Measurements from ENCODE around the gene MRPL55.

MRPL55 gene

DNA sequence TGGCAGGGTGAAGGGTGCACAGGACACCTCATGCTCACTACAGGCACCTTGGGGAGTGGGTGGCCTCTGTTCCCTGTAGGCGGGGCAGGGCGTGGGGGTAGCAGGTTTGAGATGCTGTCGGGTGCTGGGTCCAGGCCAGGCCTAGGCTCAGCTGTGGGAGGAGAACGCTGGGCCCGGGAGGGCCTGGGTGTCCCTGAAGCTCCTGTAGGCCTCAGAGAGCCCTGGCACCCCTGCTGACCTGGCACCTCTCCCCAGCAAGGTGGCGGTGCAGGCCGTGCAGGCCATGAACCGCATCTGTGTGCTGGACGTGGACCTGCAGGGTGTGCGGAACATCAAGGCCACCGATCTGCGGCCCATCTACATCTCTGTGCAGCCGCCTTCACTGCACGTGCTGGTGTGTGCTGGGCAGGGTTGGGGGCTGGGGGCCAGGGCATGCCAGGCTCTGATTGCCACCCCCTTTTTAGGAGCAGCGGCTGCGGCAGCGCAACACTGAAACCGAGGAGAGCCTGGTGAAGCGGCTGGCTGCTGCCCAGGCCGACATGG lies 38.1 kb upstream of the MRPL55 start:
- no peak for DNase-seq

DNA sequence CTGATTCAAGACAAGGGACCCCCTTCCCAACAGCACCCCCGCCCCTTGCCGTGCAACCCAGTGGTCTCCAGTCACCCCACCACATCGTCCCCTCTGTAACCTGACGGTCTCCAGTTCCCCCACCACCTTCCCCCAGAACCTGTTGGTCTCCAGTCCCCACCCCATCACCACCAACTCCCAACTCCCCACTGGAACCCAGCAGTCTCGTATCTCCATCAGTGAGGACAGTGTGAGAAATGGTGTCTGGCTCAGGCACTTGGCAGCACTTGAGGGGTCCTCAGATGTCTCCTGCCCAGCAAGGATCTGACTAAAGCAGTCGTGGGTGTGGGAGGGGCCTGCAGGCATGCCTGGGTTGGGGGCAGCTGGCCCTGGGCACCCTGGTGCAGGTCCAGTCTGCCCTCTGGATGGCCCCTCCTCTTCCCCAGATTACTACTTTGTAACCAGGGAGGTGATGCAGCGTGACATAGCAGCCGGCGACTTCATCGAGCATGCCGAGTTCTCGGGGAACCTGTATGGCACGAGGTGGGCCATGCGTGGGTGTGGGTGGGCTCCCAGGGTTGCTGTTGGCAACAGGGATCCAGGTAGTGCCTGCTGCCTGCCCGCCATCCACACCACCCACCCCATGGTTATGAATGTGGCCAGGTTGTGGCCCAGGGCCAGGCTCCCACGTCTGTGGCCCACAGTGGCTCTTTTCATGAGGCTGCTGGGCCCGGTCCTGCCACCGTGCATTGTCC lies 37.5 kb upstream of the MRPL55 start:
- no peak for DNase-seq

DNA sequence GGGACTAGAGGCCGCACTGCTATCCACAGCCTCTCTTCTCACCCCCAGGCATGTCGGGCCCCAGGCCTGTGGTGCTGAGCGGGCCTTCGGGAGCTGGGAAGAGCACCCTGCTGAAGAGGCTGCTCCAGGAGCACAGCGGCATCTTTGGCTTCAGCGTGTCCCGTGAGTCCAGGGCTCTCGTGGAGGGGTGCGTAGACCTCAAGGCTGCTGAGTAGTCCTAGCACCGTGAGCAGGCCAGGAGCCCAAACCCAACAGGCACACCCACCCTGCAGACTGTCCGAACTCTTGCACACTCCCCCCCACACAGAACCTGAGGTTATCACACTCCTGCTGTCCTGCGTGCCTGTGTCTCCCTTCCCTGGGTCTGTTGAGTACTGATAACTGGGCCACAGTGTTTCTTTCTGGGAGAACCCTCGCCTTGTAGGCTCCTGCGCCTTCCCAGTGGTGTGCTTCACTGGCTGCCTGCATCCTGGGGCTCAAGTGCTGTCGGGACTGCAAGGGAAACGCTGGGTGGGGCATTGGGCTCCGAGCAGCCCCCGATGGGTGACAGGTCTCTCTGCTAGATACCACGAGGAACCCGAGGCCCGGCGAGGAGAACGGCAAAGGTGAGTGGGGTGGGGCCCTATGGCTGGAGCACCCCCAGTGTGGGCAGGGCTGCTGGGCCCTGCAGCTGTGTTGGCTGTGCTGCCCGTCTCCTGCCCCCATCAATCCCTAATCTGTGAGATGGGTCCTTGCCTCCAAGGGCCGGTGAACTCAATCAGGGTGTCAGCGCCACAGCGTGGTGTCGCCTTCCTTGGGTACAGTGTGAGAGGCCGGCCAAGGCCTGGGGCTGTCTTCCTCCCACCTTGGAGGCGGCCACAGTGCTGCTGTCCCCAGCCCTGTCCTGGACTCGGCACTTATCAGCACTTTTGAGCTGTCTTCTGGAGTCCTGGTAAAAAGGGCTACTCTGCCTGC lies 36.6 kb upstream of the MRPL55 start:
- DNase-seq = no peak

DNA sequence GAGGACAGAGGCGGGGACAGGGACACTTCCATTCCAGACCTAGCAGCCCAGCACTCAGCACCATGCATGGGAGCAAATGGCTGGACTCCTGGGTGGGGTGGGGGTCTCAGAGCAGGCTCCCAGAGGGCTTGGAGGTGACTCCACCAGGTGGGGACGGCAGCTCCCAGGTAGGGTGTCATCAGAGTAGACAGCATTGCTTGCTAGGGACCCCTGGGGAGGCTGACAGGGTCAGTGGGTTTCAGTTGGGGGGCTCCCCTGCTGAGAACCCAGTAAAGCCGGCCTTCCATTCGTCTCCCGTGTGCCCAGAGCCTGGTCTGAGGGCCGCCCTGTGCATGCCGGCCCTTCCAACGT lies 35.9 kb upstream of the MRPL55 start:
- no peak for DNase-seq

DNA sequence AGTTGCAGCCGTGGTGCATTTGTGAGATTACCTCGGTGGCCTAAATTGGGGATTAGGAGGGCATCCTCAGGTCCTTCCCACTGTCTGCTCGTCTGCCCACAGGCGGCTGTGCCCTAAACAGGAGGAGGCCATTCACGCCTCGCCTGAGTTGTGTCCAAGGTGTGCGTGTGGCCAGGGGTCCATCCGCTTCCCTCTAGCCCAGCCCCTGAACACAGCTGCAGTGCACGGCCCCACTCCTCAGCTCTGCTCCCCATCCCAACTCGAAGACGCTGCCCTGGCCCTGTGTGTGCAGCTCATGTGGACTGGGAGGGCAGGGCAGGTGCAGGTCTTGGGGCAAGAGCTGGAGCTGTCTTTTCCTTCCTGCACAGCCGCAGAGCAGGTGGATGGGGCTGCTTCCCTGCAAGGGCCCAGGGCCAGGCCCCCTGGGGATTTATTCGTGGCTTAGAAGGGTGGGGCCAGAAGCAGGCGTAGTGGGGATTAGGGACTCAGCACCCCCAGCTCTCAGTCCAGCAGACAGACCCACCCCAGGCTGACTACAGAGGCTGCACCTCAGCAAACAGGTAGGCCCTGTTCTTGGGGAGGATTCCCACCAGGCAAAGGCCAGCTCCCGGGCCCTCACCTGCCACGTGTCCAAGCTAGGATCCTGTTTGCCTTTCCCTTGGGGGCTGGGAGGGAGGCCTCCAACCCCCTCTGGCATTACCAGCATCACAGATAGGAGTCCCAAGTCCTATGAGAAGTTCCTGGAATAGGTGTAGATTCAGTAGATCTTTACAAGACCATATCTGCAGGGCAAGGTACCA lies 35.3 kb upstream of the MRPL55 start:
- DNase-seq = no peak

DNA sequence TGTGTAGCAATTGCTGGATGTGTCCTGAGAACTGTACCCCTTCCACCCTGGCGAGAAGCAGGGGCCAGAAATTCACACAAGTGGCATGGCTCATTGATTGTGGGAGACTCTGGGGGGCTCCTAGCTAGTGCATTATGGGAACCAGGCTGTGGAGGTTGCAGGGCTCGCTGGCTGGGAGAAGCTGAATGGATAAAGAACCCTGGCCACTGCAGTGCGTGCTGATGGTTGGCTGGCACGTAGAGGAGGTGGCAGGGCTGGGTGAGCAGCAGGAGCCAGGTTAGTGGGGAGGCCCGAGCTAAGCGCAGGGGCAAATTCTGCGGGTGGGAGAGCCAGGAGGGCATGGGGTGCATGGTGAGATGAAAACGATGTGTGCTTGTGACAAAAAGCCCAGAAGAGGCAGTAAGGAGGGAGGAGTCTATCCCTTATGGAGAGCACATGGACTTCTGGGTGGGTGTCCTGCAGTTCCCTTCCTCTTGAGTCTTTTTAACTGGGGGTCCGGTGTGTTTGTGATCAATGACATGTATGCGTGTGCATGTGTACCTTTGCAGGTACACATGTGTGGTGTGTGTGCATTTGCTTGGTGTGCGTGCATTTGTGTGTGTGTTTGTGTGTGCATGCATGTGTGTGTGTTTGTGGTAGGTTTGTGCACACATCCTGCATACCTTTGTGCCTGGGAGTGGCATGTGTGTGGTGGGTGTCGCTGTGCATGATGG lies 34.5 kb upstream of the MRPL55 start:
- no peak for DNase-seq

DNA sequence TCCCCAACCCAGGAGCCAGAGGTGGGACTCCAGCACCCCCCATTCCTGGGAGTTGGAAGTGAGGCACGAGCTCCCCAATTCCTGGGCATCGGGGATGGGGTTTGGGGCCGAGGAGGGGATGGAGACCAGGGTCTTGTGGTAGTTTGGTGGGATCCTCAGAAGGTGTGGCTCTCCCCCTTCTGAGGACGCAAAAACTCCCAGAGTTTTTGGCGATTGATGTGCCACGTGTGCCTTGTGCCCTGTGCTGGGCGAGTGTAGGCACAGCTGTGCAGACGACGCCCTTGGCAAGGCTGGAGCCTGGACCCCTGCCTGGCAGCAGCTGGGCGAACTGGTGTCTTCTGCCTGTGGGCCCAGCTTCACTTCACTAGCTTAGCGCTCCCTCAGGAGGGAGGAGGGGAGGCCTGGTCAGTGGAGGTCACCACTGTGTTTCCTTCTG lies 33.6 kb upstream of the MRPL55 start:
- no peak for DNase-seq

DNA sequence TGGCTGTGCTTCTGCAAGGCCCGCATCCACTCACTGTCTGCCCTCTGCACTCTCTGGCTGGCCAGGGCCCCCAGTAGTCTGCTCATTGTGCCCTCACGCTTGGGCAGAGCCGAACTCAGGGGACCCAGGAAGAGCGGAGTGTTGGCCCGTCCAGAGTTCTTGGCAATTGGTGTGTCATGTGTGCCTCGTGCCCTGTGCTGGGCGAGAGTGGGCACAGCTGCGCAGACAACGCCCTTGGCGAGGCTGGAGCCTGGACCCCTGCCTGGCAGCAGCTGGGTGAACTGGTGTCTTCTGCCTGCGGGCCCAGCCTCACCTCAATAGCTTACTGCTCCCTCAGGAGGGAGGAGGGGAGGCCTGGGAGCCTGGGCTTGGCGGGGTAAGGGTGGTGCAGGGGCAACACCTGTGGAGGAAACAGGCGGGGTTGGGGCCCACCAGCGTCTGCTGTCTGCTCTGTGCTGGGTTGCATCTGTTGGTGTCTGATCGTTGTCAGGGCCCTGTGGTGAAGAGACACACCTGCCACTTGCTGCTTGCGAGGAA lies 33.1 kb upstream of the MRPL55 start:
- DNase-seq = no peak

DNA sequence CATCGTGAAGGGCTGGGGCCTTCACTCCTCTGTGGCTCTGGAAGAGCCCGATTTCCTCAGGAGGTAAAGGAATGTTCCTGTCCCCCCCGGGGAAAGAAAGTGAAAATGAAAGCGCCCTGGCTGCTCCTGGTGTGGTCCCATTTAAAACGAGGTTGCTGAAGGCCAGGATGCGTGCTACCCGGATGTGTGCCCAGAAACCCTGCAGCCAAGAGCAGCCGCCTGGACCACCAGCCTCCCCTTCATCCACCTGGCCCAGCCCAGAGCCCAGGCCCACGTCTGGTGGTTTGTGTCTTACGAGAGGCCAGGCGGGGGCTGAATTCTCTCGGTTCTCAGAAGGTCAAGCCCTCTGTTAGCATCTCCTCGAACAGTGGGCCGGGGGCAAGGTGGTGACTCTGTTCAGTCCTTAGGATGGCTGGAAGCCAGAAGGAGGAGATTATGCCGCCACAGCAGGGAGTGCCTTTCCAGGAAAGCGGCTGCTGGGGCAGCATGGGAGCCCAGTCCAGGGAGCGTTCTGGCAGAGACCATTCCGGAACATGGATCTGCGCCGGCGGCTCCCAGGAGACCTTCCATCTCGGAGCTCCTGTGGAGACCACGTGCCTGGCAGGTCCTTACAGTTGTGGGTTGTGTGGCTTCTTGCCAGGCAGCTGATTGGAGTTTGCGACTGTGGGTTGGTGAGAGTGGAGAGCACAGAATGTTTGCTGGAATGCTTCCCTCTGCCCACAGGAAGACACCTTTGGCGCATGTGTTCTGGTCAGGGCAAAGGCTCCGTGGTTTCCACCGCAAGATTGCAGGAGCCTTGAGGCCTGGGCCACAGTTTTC lies 32.3 kb upstream of the MRPL55 start:
- peak in 1 of 2 donors; percentile 54 for DNase-seq

DNA sequence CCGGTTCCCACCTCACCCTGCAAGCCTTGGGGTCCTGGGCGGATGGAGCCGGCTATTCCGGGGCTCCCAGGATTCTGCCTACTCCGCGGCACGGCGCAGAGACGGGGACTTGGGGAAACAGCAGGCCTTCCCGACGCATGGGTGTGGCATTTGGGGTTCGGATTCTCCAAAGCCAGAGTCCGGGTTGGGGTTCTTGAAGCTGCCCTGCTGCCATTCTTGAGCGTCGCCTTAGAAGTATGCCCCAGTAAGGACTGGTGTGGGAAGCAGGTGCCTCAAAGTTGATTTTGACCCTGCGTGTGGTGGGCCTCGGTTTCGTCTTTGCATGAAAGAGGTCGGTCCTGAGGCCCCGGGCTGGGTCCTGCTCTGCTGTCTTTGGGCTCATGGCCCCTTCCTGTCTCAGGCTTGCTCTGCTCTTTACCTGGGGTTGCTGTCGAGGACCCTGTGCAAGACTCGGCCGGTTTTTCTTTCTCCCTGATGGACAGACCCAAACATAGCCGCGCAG lies 31.7 kb upstream of the MRPL55 start:
- no peak for DNase-seq

DNA sequence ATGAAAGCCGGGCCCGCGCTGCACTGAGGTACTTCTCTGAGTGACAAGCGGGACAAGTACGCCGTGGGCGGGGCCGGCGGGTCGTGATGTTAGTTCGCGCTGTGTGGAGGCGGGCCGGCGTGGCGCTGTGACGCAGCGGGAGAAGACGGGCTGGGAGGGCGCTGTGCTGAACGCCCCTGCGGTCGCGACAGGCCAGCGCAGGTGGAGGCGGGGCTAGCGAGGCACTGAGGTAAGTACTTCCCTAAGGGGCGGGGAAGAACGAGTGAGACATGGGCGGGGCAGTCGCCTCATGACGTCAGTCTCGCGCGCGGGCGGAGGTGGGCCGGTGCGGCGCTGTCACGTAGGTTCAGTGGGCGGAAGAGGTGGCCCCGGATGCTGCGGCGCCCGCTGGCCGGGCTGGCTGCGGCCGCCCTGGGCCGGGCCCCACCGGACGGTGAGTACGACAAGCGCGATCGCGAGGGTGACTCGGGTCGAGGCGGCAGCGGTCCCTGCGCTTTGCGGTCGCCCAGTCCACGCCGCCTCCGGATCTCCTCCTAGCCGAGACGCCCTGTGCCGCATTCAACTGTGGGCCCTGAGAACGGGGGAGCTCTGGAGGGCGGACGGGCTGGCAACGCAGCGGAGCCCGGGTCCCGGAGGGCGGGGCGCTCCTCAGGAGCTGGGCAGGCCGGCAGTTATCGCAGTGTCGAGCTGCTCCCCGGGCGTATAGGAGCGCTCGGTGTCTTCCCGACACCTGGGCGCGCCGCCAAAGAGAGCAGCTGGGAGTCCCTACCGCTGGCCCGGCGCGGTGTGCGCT lies 31.0 kb upstream of the MRPL55 start, which contains the start of gene GUK1:
Gene GUK1, plus strand, starts transcription at position 349 of the 793 bp plus-strand sequence. Its CDS starts 24 bp downstream, at position 373.
- DNase-seq = peak; percentile 100

DNA sequence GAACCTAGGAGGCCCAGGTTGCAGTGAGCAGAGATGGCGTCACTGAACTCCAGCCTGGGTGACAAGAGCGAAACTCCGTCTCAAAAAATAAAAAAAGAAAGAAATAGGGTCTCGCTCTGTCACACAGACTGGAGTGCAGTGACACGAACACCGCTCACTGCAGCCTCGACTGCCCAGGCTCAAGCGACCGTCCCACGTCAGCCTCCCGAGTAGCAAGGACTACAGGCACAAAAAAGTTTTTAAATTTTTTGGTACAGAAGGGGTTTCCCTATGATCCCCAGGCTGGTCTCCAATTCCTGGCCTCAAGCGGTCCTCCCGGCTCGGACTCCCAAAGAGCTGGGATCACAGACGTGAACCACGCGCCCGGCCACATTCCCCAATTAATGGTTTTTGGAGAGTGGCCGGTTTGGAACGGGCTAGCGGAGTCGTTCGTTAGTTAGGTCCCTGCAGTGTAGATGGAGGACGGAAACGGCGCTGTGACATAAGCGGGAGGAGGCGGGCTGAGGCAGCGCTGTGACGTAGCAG lies 30.4 kb upstream of the MRPL55 start:
- no peak for DNase-seq

DNA sequence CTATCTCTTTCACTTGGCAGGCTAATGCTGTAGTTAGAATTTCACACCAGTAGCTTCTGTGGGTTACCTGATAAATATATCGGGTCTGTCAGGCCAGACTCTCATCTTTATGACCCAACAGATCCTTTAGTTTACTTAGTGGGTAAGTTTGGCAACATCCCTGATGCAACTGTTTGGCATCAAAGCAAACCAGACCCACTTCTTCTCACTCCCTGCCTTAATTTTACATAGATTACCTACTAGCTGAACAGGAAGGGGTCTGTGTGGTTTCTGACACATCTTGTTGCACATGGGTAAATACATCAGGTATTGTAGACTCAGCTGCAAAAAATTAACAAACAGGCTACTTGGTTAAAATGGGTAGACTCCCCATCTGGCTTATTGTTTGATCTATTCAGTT lies 27.8 kb upstream of the MRPL55 start:
- DNase-seq = peak in 1 of 2 donors; percentile 24

DNA sequence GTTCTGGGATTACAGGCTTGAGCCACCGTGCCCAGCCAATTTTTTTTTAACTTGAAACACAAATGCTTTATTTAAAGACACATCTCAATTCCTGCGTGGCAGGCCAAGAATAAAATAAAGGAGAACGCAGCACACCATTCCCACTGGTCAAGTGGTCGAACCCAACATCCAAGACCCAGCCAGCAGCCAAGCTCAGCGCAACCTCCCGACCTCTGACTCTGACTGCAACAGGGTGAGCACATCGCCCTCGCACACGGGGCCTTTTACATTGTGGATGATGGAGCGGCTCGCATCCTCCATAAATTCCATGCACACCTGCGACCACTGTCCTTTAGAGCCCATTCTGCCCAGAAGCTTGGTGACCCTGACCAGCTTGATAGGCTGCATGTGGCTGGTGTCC lies 25.5 kb upstream of the MRPL55 start:
- no peak for DNase-seq

DNA sequence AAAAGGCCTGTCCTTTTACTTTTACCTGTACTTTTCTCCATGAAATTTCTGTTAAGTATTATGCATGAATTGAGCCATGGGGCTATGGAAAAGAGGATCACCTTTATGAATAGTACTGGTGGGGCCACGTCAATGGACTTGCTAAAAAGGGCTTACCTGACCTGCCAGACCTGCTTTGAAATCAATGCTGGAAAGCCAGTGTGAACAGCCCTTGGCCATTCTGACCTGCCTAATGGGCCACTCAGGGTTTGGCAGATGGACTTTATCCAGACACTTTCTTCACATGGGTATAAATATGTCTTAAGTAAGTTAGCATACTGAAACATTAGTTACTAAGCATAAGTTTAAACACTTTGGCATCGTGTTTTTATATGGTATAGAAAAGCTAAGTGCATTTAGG lies 22.7 kb upstream of the MRPL55 start:
- DNase-seq = no peak

DNA sequence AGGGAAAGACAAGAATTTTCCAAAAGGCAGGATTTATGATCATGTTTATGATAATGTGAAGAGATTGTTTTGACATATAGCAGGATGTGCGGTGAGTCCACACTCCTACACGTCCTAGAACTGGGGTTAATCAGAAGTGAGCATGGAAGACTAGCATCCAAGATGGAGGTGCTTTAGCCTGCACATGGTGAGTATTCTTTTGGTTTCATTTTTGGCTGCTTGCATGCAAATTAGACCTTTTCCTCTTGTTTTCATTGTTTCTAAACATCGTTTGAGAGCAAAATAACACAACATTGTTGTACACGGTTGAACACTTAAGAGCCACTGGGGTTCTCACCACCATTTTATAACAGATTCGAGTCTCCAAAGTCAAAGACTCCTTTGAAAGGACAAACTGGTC lies 16.1 kb upstream of the MRPL55 start:
- DNase-seq = no peak

DNA sequence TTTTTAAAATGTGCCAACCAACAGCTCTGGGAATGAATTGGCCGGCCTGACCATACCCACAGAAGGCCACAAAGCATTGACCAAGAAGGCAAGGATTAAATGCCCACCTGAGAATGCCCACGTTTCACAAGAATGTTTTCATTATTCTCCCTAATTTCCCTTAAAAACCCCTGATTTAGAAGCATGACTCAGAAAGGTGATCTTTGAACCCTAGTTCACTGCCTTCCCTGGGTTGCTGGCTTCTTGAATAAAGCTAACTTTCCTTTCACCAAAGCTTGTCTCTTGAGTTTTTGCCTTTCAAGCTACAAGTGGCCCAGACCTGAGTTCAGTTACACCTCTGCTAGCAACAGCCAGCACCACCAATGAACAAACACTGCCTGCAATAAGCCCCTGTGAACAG lies 14.4 kb upstream of the MRPL55 start:
- no peak for DNase-seq

DNA sequence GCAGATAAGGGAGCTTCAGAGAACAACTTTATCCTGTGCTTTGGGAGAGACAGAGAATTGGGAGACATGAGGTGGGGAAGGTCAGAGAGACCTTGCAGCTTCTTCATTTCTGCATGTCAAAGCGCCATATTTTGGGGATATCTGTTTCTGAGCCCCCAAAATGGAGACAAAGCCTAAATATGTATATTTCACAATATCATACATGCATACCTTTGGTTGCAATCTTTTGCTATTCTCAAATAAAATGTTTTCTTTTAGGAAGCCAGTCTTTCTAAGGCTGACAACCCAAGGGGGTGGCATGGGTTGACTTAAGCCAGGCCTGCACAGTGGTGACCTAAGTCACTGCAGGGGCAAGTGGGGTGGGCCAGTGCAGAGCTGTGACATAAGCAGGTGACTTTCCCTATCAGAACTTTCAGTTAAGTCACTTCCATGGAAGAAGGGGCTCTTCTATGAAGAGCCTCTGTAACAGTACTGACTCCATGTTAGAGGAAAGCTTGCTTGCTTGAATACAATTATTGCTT lies 13.9 kb upstream of the MRPL55 start:
- DNase-seq = no peak

DNA sequence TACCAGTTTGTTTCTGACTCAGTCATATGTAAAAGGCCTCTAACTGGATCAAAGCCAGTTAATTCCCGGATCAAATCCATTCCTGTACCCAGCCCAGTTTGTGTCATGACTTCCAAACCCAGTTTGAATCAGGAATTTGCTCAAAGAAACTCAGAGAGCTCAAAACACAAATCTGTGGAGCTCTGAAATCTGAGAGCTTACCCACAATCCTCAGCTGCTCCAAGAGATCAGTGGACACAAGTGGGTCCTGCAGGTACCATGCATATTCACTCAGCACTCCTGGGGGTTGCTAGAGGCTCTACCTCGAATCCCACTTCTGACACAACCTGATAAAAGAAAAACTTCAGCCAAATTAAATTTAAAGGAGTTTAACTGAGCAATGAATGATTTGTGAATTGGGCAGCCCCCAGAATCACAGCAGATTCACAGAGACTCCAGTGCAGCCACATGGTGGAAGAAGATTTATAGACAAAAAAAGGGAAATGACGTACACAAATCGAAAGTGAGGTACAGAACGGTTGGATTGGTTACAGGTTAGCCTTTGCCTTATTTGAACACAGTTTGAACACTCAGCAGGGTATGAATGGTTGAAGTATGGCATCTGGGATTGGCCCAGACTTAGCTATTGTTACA lies 11.9 kb upstream of the MRPL55 start:
- DNase-seq = peak in 1 of 2 donors; percentile 37

All from CD4-positive, alpha-beta T cell treated with Interferon alpha-2 for 1 hour (primary cell).